H9 (cell line): Measurements from ENCODE around the gene GNAO1. TPM values are rescaled to one million over a fixed set of nuclear protein-coding genes. Genes with fewer than 3 reads are reported as not detected.
A peak's percentile ranks its signal among the peaks of the same experiment; 100 is the strongest.

Experiments
- DNase-seq: peaks from one replicate; pipeline ENCODE4 v3.0.0-alpha.2; 2017
- H2AFZ ChIP-seq: one replicate; pipeline ENCODE4 v1.6.1; 2013; ENCODE audit warnings: mild to moderate bottlenecking, low read length, control low read depth, moderate library complexity
- H2AK5ac ChIP-seq: 2 replicates; pipeline ENCODE4 v1.6.1; 2013; ENCODE audit warnings: low read length, control low read depth, mixed read lengths; ENCODE audit not compliant: insufficient read length
- H2BK120ac ChIP-seq: one replicate; pipeline ENCODE4 v1.6.1; 2013; ENCODE audit warnings: low read depth, mild to moderate bottlenecking, low read length, control low read depth, inconsistent platforms; ENCODE audit not compliant: poor library complexity, severe bottlenecking
- H2BK12ac ChIP-seq: 2 replicates; pipeline ENCODE4 v1.6.1; 2013; ENCODE audit warnings: low read length, control low read depth, mixed read lengths, low read depth; ENCODE audit not compliant: insufficient read length
- H2BK15ac ChIP-seq: 2 replicates; pipeline ENCODE4 v1.6.1; 2013; ENCODE audit warnings: low read depth, low read length, control low read depth
- H2BK20ac ChIP-seq: one replicate; pipeline ENCODE4 v1.6.1; 2013; ENCODE audit warnings: low read depth, mild to moderate bottlenecking, low read length, control low read depth, inconsistent platforms; ENCODE audit not compliant: poor library complexity, severe bottlenecking
- H2BK5ac ChIP-seq: 2 replicates; pipeline ENCODE4 v1.6.1; 2013; ENCODE audit warnings: low read length, control low read depth, mixed read lengths; ENCODE audit not compliant: insufficient read length
- H3K14ac ChIP-seq: 2 replicates; pipeline ENCODE4 v1.6.1; 2013; ENCODE audit warnings: low read length, control low read depth; ENCODE audit not compliant: insufficient read depth
- H3K18ac ChIP-seq: 2 replicates; pipeline ENCODE4 v1.6.1; 2013; ENCODE audit warnings: low read depth, mild to moderate bottlenecking, mixed read lengths, low read length, control low read depth; ENCODE audit not compliant: insufficient read length
- H3K23ac ChIP-seq: 2 replicates; pipeline ENCODE4 v1.6.1; 2013; ENCODE audit warnings: low read length, control low read depth, mixed read lengths, low read depth; ENCODE audit not compliant: insufficient read length
- H3K23me2 ChIP-seq: 2 replicates; pipeline ENCODE4 v1.6.1; 2013; ENCODE audit warnings: low read depth, mild to moderate bottlenecking, mixed read lengths, low read length, control low read depth; ENCODE audit not compliant: insufficient read length, poor library complexity, severe bottlenecking
- H3K27ac ChIP-seq: 2 replicates; pipeline ENCODE4 v1.5.1; 2013; ENCODE audit warnings: low read length, control low read depth, mixed read lengths, low read depth; ENCODE audit not compliant: insufficient read length
- H3K27me3 ChIP-seq: 2 replicates; pipeline ENCODE4 v1.6.1; 2013; ENCODE audit warnings: low read length, control low read depth, inconsistent platforms; ENCODE audit not compliant: insufficient read depth
- H3K4ac ChIP-seq: 2 replicates; pipeline ENCODE4 v1.6.1; 2013; ENCODE audit warnings: low read depth, mild to moderate bottlenecking, control low read depth, inconsistent platforms, low read length, moderate library complexity
- H3K4me1 ChIP-seq: 2 replicates; pipeline ENCODE4 v1.6.1; 2013; ENCODE audit warnings: low read length, control low read depth, inconsistent platforms; ENCODE audit not compliant: insufficient read depth
- H3K4me2 ChIP-seq: 2 replicates; pipeline ENCODE4 v1.6.1; 2013; ENCODE audit warnings: low read length, control low read depth, mixed read lengths; ENCODE audit not compliant: insufficient read length, insufficient read depth
- H3K56ac ChIP-seq: 2 replicates; pipeline ENCODE4 v1.6.1; 2013; ENCODE audit warnings: low read depth, mild to moderate bottlenecking, mixed read lengths, low read length, control low read depth; ENCODE audit not compliant: insufficient read length
- H3K79me1 ChIP-seq: 2 replicates; pipeline ENCODE4 v1.6.1; 2013; ENCODE audit warnings: low read depth, mild to moderate bottlenecking, moderate library complexity, low read length, control low read depth, inconsistent platforms; ENCODE audit not compliant: insufficient read depth, poor library complexity, severe bottlenecking
- H3K79me2 ChIP-seq: 2 replicates; pipeline ENCODE4 v1.6.1; 2013; ENCODE audit warnings: low read length, control low read depth, inconsistent platforms; ENCODE audit not compliant: insufficient read depth
- H3K9ac ChIP-seq: 2 replicates; pipeline ENCODE4 v1.6.1; 2013; ENCODE audit warnings: low read length, control low read depth, mixed read lengths; ENCODE audit not compliant: insufficient read length; ENCODE audit errors: extremely low read depth
- H3K9me3 ChIP-seq: one replicate; pipeline ENCODE4 v1.6.1; 2013; ENCODE audit warnings: low read depth, low read length, inconsistent platforms; ENCODE audit not compliant: control insufficient read depth
- H3T11ph ChIP-seq: one replicate; pipeline ENCODE4 v1.6.1; 2013; ENCODE audit warnings: mild to moderate bottlenecking, low read length, control low read depth, inconsistent platforms
- H4K20me1 ChIP-seq: one replicate; pipeline ENCODE4 v1.6.1; 2013; ENCODE audit not compliant: control insufficient read depth, insufficient read length, insufficient read depth
- H4K5ac ChIP-seq: 2 replicates; pipeline ENCODE4 v1.6.1; 2013; ENCODE audit warnings: low read depth, mild to moderate bottlenecking, mixed read lengths, low read length, control low read depth; ENCODE audit not compliant: insufficient read length
- H4K8ac ChIP-seq: replicated peaks from 2 replicates; pipeline ENCODE4 v1.6.1; 2013; ENCODE audit warnings: low read length, control low read depth, mixed read lengths, low read depth; ENCODE audit not compliant: insufficient read length
- H4K91ac ChIP-seq: 2 replicates; pipeline ENCODE4 v1.6.1; 2013; ENCODE audit warnings: low read depth, mild to moderate bottlenecking, moderate library complexity, mixed read lengths, low read length, control low read depth; ENCODE audit not compliant: insufficient read length
- H3K27ac Mint-ChIP-seq, 3 experiments: 2 replicates in 2 of 3; 3 replicates in 1 of 3; pipeline ENCODE4 v1.8.0; 2020 to 2021; ENCODE audit warnings: mixed read lengths in 3 of 3, mild to moderate bottlenecking in 1 of 3, moderate library complexity in 1 of 3
- H3K27me3 Mint-ChIP-seq: 2 replicates; pipeline ENCODE4 v1.8.0; 2021; ENCODE audit warnings: low read depth, mild to moderate bottlenecking, moderate library complexity, mixed read lengths
- H3K36me3 Mint-ChIP-seq, 3 experiments: 2 replicates in 2 of 3; 3 replicates in 1 of 3; pipeline ENCODE4 v1.8.0; 2020 to 2021; ENCODE audit warnings: low read depth in 3 of 3, mixed read lengths in 3 of 3; ENCODE audit not compliant: insufficient read depth in 1 of 3
- H3K4me1 Mint-ChIP-seq, 2 experiments: 2 replicates each; pipeline ENCODE4 v1.8.0; 2020; ENCODE audit warnings: mixed read lengths in 2 of 2
- H3K4me3 Mint-ChIP-seq, 2 experiments: 2 replicates in 1 of 2; 3 replicates in 1 of 2; pipeline ENCODE4 v1.8.0; 2020 to 2021; ENCODE audit warnings: mild to moderate bottlenecking in 2 of 2, mixed read lengths in 2 of 2, moderate library complexity in 1 of 2
- H3K9me3 Mint-ChIP-seq, 2 experiments: 2 replicates in 1 of 2; 3 replicates in 1 of 2; pipeline ENCODE4 v1.8.0; 2020; ENCODE audit warnings: mild to moderate bottlenecking in 2 of 2, mixed read lengths in 2 of 2, moderate library complexity in 1 of 2
- WGBS: extraction: QIAGEN DNeasy Blood & Tissue Kit; methylation state at CpG from one replicate; pipeline ENCODE4 v1.1.7; 2013; ENCODE audit warnings: missing lambda C conversion rate, low lambda C conversion rate, mixed read lengths; ENCODE audit not compliant: insufficient read length; ENCODE audit errors: extremely low coverage; 5-methylcytosine and 5-hydroxymethylcytosine counted together
- total RNA-seq: library from RNA; stranded (reverse); gene quantifications from 2 replicates; pipeline ENCODE4 v1.2.1, GENCODE V29; 2021
- TF ChIP-seq, protein P1 (sequence below): fragments of 200-600 bp; sonication (generic); conservative IDR thresholded peaks from 3 replicates; pipeline ENCODE4 v1.8.0; 2021; ENCODE audit warnings: antibody characterized with exemption, mild to moderate bottlenecking

The GNAO1 gene
- total RNA-seq, 1 experiment from 2014 or later = 16.9 TPM

DNA sequence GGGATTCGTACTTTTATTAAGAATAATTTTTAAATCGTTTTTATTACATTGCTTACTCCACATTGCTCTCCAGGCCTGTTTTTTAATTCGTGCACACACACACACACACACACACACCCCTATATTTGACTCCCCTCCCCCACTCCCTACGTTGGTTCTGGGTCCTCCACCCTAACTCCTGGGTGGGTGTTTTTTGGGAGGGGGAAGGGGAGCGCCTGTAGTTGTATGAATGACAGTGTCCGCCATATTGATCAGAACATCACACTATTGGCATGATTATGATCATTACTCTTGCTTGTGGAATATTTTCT, 1.3 kb downstream of the GNAO1 start:
- Histone ChIP-seq H3T11ph (no peak overlapping the region), H3K4ac (no peak overlapping the region), H4K8ac (no peak overlapping the region), H3K56ac (no peak overlapping the region), H3K14ac (no peak overlapping the region), H3K79me1 (no peaks in the 10 kb centered on the region), H2BK20ac (no peak overlapping the region), H3K23me2 (peaks cover 28% of the 10 kb centered on the region), H3K9me3 (no peaks in the 10 kb centered on the region), H2AK5ac (no peak overlapping the region), H3K4me2 (peak overlapping the region; percentile 94), H2BK12ac (no peak overlapping the region), H2BK120ac (no peak overlapping the region), H3K79me2 (no peaks in the 10 kb centered on the region), H4K20me1 (no peaks in the 10 kb centered on the region), H2BK15ac (no peak overlapping the region), H2BK5ac (no peak overlapping the region), H2AFZ (no peak overlapping the region), H3K27me3 (peaks cover 2% of the 10 kb centered on the region; the same call in 1 of the 2 replicates), H3K18ac (no peak overlapping the region), H4K91ac (no peak overlapping the region), H3K9ac (no peak overlapping the region), H4K5ac (no peak overlapping the region), H3K4me1 (peaks cover 18% of the 10 kb centered on the region; the same call in 1 of the 2 replicates), H3K23ac (no peak overlapping the region), H3K27ac (no peak overlapping the region)
- WGBS = no CpG with 5 or more reads among the region's 6 CpGs
- H3K4me3 Mint-ChIP-seq = peak overlapping the region; percentile 78 to 85
- H3K36me3 Mint-ChIP-seq = no peaks in the 10 kb centered on the region; a peak in 1 of 7 replicates
- no peaks in the 10 kb centered on the region; a peak in 1 of 5 replicates for H3K9me3 Mint-ChIP-seq
- DNase-seq = no peak
- no peak overlapping the region; a peak in 1 of 7 replicates for H3K27ac Mint-ChIP-seq
- peaks cover 40 to 55% of the 10 kb centered on the region in 2 experiments for H3K4me1 Mint-ChIP-seq
- TF ChIP-seq, protein P1, sequence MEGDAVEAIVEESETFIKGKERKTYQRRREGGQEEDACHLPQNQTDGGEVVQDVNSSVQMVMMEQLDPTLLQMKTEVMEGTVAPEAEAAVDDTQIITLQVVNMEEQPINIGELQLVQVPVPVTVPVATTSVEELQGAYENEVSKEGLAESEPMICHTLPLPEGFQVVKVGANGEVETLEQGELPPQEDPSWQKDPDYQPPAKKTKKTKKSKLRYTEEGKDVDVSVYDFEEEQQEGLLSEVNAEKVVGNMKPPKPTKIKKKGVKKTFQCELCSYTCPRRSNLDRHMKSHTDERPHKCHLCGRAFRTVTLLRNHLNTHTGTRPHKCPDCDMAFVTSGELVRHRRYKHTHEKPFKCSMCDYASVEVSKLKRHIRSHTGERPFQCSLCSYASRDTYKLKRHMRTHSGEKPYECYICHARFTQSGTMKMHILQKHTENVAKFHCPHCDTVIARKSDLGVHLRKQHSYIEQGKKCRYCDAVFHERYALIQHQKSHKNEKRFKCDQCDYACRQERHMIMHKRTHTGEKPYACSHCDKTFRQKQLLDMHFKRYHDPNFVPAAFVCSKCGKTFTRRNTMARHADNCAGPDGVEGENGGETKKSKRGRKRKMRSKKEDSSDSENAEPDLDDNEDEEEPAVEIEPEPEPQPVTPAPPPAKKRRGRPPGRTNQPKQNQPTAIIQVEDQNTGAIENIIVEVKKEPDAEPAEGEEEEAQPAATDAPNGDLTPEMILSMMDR = no peak
- H3K27me3 Mint-ChIP-seq = peaks cover 54% of the 10 kb centered on the region
